ENCODE results near the gene APOL5.
"Not testable (repeated sequence)": the region's sequence is repeated elsewhere in the genome, so short reads cannot be mapped to it uniquely, and the experiment has no call there.

Gene APOL5, protein sequence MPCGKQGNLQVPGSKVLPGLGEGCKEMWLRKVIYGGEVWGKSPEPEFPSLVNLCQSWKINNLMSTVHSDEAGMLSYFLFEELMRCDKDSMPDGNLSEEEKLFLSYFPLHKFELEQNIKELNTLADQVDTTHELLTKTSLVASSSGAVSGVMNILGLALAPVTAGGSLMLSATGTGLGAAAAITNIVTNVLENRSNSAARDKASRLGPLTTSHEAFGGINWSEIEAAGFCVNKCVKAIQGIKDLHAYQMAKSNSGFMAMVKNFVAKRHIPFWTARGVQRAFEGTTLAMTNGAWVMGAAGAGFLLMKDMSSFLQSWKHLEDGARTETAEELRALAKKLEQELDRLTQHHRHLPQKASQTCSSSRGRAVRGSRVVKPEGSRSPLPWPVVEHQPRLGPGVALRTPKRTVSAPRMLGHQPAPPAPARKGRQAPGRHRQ

DNA sequence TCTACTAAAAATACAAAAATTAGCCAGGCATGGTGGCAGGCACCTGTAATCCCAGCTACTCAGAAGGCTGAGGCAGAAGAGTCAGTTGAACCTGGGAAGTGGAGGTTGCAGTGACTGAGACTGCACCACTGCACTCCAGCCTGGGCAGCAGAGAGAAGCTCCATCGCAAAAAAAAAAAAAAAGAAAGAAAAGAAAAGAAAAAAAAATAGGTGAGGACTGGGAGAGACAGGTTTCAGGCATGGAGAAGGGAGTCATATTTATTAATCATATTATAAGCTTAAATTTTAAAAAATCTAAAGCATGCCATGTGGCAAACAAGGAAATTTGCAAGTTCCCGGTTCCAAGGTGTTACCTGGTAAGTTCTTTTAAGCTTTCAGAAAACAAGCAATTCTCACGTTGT, at the start of gene APOL5:
Gene APOL5 (plus strand): TSS at position 301 of the 400 bp plus-strand sequence. CDS start 0 bp downstream, at position 301.
- no peak for DNase-seq (ENCODE audit: low spot score)
- FAIRE-seq: no peak

GRCh38 chr22:35674335-35674734, 43.3 kb upstream of the APOL5 start:
- DNase-seq (ENCODE audit: low spot score) (no peak), FAIRE-seq (no peak)

DNA sequence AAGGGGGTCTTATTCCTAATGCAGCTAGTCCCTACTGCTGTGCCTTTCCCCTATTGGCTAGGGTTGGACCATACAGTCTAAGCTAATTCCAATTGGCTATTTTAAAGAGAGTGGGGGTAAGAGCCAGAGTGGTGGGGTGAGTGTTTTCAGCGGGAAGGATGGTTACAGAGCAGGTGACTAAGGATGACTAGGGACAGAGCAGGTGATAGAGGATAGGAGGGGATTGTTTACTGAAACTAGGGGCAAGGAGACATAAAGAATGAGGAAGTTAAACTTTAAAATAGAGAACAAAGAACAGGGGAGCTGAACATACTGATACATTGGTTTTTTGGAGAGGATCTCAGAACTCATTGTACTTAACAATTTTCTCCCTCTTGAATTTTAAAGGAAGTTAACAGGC, 41.6 kb upstream of the APOL5 start:
- DNase-seq (ENCODE audit: low spot score); FAIRE-seq: not testable (repeated sequence)

GRCh38 chr22:35677460-35678187, 40.0 kb upstream of the APOL5 start:
- no peak for DNase-seq (ENCODE audit: low spot score)
- FAIRE-seq: no peak

DNA sequence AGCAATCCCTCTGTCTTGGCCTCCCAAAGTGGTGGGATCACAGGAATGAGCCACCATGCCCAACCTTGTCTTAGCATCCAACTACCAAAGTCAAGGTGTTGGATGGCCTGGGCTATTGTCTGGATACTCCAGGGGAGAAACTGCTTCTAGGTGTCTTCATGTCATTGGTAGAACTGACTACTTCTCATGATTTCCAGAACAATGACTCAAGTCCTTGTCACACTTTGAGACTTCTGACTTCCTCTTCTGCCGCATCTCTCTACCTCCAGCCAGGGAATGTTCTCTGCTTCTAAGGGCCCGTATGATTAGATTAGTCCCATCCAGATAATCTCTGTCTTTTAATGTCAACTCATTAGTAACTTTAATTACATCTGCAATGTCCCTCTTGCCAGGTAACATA, 38.8 kb upstream of the APOL5 start:
- FAIRE-seq (no peak), DNase-seq (ENCODE audit: low spot score) (peak; percentile 31)

DNA sequence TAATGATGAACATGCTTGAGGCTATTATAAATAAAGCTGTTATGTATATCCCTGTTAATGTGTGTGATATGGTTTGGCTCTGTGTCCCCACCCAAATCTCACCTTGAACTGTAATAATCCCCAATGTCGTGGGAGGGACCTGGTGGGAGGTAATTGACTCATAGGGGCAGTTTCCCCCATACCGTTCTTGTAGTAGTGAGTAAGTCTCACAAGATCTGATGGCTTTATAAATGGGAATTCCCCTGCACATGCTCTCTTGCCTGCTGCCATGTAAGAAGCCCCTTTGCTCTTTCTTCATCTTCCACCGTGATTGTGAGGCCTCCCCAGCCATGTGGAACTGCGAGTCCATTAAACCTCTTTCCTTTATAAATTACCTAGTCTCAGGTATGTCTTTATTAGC, 38.2 kb upstream of the APOL5 start:
- DNase-seq (ENCODE audit: low spot score) (peak; percentile 55), FAIRE-seq (peak; percentile 2)

GRCh38 chr22:35681454-35682052, 36.1 kb upstream of the APOL5 start:
- FAIRE-seq (no peak), DNase-seq (ENCODE audit: low spot score) (no peak)

DNA sequence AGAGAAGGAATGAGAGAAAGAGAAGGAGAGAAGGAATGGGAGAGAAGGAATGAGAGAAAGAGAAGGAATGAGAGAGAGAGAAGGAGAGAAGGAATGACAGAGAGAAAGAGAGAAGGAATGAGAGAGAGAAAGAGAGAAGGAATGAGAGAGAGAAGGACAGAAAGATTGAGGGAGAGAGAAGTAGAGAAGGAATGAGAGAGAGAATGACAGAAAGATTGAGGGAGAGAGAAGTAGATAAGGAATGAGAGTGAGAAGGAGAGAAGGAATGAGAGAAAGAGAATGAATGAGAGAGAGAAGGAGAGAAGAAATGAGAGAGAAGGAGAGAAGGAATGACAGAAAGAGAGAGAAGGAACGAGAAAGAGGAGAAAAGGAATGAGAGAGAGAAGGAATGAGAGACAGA, 34.1 kb upstream of the APOL5 start:
- no peak for FAIRE-seq
- DNase-seq (ENCODE audit: low spot score): no peak

DNA sequence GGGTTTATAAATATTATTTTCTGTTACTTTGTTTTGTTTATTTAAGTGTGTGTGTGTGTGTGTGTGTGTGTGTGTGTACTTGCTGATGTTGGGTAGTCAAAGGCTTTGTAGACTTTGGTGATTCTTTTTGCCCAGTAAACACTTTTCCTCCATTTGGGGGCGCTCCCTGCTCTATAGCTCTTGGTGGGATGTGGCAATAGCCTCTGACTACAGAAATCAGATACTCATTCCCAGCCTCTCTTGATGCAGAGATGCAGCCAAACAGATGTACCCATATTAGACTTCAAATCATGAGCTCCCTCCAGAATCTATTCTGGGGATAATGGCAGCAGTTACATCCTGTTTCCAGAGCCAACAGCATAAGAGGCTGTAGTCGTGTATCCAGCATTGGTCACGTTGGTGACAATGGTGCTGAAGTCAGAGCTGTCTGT, 33.4 kb upstream of the APOL5 start:
- no peak for FAIRE-seq
- DNase-seq (ENCODE audit: low spot score): no peak

DNA sequence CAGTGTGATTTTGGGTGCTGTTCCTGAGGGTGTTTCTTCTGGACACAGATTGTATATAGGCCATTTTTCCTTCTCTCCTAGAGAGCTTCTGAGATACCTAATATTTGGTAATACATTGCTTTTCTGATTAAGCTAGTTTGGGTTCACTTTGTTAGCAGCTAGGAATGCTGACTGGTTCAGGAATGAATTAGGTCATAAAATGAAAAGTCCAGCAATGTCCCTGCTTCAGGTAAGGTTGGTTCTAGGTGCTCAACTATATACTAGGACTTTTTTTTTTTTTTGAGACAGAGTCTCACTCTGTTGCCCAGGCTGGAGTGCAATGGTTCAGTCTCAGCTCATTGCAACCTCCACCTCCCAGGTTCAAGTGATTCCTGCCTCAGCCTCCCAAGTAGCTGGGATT, 32.9 kb upstream of the APOL5 start:
- DNase-seq (ENCODE audit: low spot score) (no peak), FAIRE-seq (no peak)

GRCh38 chr22:35685731-35686130, 31.9 kb upstream of the APOL5 start:
- FAIRE-seq: no peak
- DNase-seq (ENCODE audit: low spot score): no peak

DNA sequence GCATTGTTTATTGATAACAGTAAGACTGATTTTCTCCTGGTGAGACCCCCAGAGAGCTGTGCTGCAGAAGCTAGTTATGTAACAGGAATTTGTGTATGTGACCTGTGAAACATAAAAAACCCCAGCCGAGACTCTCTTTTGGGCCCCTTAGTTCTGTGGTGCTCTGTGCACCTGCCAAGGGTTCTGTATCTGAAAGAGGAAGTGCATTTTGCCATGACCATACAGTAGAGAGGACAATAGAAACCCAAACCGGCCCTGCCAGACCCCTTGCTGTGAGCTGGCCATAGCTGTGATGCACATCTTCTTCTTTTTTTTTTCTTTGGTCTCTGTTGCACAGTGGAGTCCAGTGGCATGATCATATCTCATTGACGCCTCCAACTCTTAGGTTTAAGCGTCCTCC, 31.4 kb upstream of the APOL5 start:
- no peak for DNase-seq (ENCODE audit: low spot score)
- FAIRE-seq: no peak

DNA sequence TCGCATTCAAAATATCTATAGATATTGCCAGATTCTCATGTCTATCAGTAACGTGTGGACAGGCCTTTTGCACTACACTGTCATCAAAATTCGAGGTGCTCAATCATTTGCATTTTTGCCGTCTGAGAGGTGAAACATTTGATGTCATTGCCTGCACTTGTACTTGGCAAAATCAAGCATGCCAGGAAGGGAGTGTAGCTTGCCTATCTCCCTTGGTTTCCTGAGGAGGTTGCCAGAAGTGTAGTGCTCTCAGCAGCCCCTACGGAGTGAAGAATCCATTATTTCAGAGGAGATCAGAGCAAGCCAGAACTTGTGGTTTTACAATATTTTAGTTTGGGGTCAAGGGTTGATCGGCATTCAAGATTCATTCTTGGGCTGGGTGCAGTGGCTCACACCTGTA, 30.2 kb upstream of the APOL5 start:
- no peak for FAIRE-seq
- DNase-seq (ENCODE audit: low spot score): no peak

- no peak for FAIRE-seq
- no peak for DNase-seq (ENCODE audit: low spot score)
These were observed 28.6 kb upstream of the APOL5 start for GRCh38 chr22:35688913-35689675.

DNA sequence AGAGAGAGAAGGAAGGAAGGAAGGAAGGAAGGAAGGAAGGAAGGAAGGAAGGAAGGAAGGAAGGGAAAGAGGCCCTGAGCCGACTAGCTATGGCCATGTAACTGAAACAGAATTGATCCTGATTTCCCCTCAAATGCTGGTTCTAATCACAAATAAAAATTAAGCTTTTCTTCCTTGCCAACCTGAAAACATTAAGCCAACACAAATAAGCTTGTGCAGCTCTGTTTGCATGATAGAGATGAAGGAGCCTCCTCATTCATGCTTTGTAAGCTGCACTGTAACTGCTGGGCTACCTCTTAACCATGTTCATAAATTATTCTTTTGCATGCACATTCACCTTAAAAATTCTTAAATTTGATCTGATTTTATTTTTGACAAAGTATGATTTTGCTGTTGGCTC, 27.7 kb upstream of the APOL5 start:
- FAIRE-seq: no peak

DNA sequence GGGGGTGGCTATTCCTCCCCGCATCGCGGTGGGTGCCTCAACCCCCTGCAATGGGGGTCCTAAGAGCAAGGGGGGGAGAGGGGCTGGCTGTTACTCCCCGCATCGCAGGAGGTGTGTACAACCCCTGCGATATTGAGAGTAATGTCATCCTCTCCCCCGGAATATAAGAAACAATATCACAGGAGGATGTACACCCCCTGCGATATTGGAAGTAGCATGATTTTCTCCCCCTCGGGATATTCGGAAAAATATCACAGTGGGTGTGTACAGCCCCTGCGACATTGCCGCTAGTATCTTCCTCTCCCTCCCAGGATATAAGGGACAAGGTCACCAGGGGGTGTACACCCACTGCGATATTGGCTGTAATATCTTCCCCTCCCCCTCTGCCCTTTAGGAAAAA, 22.5 kb upstream of the APOL5 start:
- DNase-seq (ENCODE audit: low spot score): no peak
- no peak for FAIRE-seq

More for the DNA sequence above, 27.7 kb upstream of the APOL5 start:
- no peak for DNase-seq (ENCODE audit: low spot score)

DNA sequence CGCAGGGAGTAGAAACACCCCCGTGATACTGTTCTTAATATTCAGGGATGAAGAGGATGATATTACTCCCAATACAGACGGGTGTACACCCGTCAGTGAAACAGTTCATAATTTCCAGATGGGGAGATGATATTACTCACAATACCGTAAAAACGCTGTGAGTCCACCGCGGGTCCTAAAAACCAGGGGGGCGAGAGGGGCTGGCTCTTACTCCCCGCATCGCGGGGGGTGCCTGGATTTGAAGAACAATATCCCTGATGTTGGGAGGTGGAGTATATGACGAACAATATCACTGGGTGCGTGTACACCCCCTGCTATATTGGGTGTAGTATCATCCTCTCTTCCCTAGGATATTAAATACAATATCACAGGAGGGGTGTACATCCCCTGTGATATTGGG, 20.5 kb upstream of the APOL5 start:
- no peak for DNase-seq (ENCODE audit: low spot score)
- no peak for FAIRE-seq

- not testable (repeated sequence) for DNase-seq (ENCODE audit: low spot score); FAIRE-seq
These were observed 17.8 kb upstream of the APOL5 start for GRCh38 chr22:35699852-35700251.

DNA sequence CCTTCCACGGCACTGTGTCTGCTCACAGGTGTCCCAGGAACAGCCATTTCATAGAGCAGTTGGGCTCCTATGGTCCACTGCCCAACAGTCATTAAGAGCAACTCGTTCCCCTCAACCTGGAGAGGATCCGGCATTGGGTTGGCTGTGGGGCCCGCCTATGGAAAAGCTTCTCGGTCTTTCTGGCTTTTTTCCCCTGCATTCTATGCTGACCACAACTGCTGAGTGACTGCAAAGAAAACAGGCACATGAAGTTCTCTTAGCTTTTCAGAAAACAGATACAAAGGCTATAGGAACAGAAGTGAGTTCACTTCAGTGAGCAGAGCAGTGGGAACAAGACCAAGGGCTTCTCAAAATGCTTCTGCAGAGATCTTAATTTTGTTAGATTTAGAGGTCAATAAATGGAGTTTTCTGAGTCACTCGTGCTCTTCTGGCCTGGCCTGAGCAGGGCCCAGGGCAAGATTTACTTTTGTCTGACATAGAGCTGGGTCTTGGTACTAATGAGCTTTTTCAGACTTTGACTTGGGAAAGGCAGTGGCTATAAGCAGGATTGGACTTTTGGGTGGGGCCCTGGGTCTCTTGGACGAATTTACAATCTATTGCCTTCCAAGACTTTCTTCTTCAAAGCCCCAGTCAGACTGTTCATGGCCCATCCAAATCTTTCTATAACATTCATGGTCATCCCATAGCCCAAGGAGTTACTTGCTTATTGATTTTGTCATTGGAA, 13.6 kb upstream of the APOL5 start:
- DNase-seq (ENCODE audit: low spot score): no peak
- FAIRE-seq: no peak

DNA sequence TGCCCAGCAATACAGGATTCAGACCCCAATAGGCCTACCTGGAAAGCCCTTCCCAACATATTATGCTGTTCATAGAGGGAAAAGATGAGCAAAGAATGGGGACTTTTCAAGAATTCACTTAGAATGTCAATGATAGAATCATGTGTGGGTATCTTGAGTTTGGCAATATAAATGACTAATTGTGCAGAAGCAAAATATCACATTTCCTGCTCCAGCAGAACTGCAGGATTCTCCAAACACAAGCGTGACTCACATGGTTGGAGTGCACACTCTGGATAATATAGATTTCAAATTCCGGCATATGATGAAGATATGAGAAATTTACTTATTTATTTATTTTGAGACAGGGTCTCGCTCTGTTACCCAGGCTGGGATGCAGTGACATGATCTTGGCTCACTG, 12.5 kb upstream of the APOL5 start:
- FAIRE-seq: peak; percentile 21

DNA sequence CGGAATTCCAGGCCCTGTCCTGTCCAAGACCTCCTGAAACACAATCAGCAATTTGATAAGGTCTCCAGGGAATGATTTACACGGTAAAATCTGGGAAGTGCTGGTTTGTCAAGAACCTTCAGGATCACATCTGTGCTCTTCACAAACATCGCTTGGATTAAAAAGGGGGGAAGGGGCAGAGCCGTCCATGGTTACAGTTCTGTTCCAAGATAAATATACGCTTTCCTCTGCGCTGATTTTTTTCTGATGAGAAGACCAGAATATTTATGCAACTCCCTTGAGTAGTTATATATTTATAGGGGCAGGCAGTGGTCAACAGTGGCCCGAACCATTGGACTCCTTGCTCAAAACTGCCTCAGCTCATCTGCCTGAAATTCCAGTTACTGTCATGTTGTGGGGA, 9.2 kb upstream of the APOL5 start:
- FAIRE-seq (no peak), DNase-seq (ENCODE audit: low spot score) (no peak)

More for the DNA sequence above, 12.5 kb upstream of the APOL5 start:
- DNase-seq (ENCODE audit: low spot score): peak; percentile 41
